Mesenchymal stem cell (in vitro differentiated cells and primary cell): ENCODE data around the gene NOSTRIN.
A peak's percentile ranks its signal among the peaks of the same experiment; 100 is the strongest.

Experiments
- DNase-seq: peaks from one replicate; pipeline ENCODE4 v3.0.0-alpha.2; 2013
- H2AFZ ChIP-seq: one replicate; pipeline ENCODE4 v1.6.1; 2013; ENCODE audit warnings: low read depth, mild to moderate bottlenecking, control low read depth, inconsistent platforms, low read length, moderate library complexity
- H2AK5ac ChIP-seq: 2 replicates; pipeline ENCODE4 v1.6.1; 2013; ENCODE audit warnings: low read length, moderate library complexity, mild to moderate bottlenecking, inconsistent platforms; ENCODE audit not compliant: severe bottlenecking
- H2BK120ac ChIP-seq: one replicate; pipeline ENCODE4 v1.6.1; 2013; ENCODE audit warnings: low read depth, mild to moderate bottlenecking, inconsistent platforms, low read length, moderate library complexity
- H2BK12ac ChIP-seq, 2 experiments: one replicate each; pipeline ENCODE4 v1.6.1; 2013; ENCODE audit warnings: inconsistent platforms in 2 of 2, low read length in 2 of 2, mild to moderate bottlenecking in 2 of 2, moderate library complexity in 2 of 2, control low read depth in 1 of 2
- H2BK15ac ChIP-seq: one replicate; pipeline ENCODE4 v1.6.1; 2013; ENCODE audit warnings: mild to moderate bottlenecking, low read depth, inconsistent platforms; ENCODE audit not compliant: poor library complexity, severe bottlenecking
- H2BK5ac ChIP-seq: 2 replicates; pipeline ENCODE4 v1.6.1; 2013; ENCODE audit warnings: low read depth, mild to moderate bottlenecking, low read length, control low read depth, inconsistent platforms; ENCODE audit not compliant: poor library complexity, severe bottlenecking
- H3K14ac ChIP-seq, 2 experiments: one replicate each; pipeline ENCODE4 v1.6.1; 2013; ENCODE audit warnings: inconsistent platforms in 2 of 2, low read length in 2 of 2, control low read depth in 1 of 2, mild to moderate bottlenecking in 1 of 2, moderate library complexity in 1 of 2
- H3K18ac ChIP-seq, 2 experiments: one replicate each; pipeline ENCODE4 v1.6.1; 2013; ENCODE audit warnings: inconsistent platforms in 2 of 2, low read length in 2 of 2, control low read depth in 1 of 2, low read depth in 1 of 2, mild to moderate bottlenecking in 1 of 2
- H3K23ac ChIP-seq, 2 experiments: one replicate each; pipeline ENCODE4 v1.6.1; 2013; ENCODE audit warnings: inconsistent platforms in 2 of 2, low read length in 2 of 2, mild to moderate bottlenecking in 2 of 2, moderate library complexity in 2 of 2, control low read depth in 1 of 2
- H3K27ac ChIP-seq: 2 replicates; pipeline ENCODE4 v1.5.1; 2013; ENCODE audit warnings: mild to moderate bottlenecking, moderate library complexity, low read length, control low read depth, inconsistent platforms; ENCODE audit not compliant: poor library complexity, severe bottlenecking
- H3K27me3 ChIP-seq, 2 experiments: 2 replicates each; pipeline versions ENCODE4 v1.6.1 to v1.7.0; 2013; ENCODE audit warnings: low read length in 2 of 2, mild to moderate bottlenecking in 2 of 2, moderate library complexity in 2 of 2, control low read depth in 1 of 2, inconsistent platforms in 1 of 2; ENCODE audit not compliant: control insufficient read depth in 1 of 2, insufficient read depth in 1 of 2
- H3K36me3 ChIP-seq, 2 experiments: 2 replicates each; pipeline versions ENCODE4 v1.6.1 to v1.7.0; 2013; ENCODE audit warnings: low read length in 2 of 2, control low read depth in 1 of 2, inconsistent platforms in 1 of 2, low read depth in 1 of 2, mild to moderate bottlenecking in 1 of 2; ENCODE audit not compliant: insufficient read depth in 2 of 2, control insufficient read depth in 1 of 2
- H3K4ac ChIP-seq, 2 experiments: one replicate each; pipeline ENCODE4 v1.6.1; 2013; ENCODE audit warnings: inconsistent platforms in 2 of 2, low read length in 2 of 2, mild to moderate bottlenecking in 2 of 2, moderate library complexity in 2 of 2, control low read depth in 1 of 2, low read depth in 1 of 2
- H3K4me1 ChIP-seq: 2 replicates; pipeline ENCODE4 v1.6.1; 2013; ENCODE audit warnings: low read depth, low read length, control low read depth; ENCODE audit not compliant: control insufficient read depth, insufficient read depth
- H3K4me2 ChIP-seq: 2 replicates; pipeline ENCODE4 v1.6.1; 2013; ENCODE audit warnings: low read length, mild to moderate bottlenecking, inconsistent platforms; ENCODE audit not compliant: poor library complexity, severe bottlenecking
- H3K4me3 ChIP-seq, 2 experiments: 2 replicates each; pipeline versions ENCODE4 v1.5.1 to v1.7.0; 2013; ENCODE audit warnings: low read length in 2 of 2, mild to moderate bottlenecking in 2 of 2, control low read depth in 1 of 2, low read depth in 1 of 2; ENCODE audit not compliant: insufficient read depth in 1 of 2
- H3K79me1 ChIP-seq: replicated peaks from 2 replicates; pipeline ENCODE4 v1.6.1; 2013; ENCODE audit warnings: mild to moderate bottlenecking, control low read depth, low read length, inconsistent platforms; ENCODE audit not compliant: poor library complexity, severe bottlenecking
- H3K9ac ChIP-seq: 2 replicates; pipeline ENCODE4 v1.7.0; 2013; ENCODE audit warnings: mild to moderate bottlenecking, low read length, moderate library complexity
- H3K9me3 ChIP-seq: 2 replicates; pipeline ENCODE4 v1.7.0; 2013; ENCODE audit warnings: mild to moderate bottlenecking, low read length; ENCODE audit not compliant: control insufficient read depth
- H4K8ac ChIP-seq: one replicate; pipeline ENCODE4 v1.6.1; 2013; ENCODE audit warnings: inconsistent platforms, mild to moderate bottlenecking, low read length, moderate library complexity
- H4K91ac ChIP-seq: one replicate; pipeline ENCODE4 v1.6.1; 2013; ENCODE audit warnings: mild to moderate bottlenecking, low read length, inconsistent platforms
- WGBS: methylation state at CpG from one replicate; pipeline ENCODE4 v1.1.7; 2013; ENCODE audit warnings: mixed read lengths; 5-methylcytosine and 5-hydroxymethylcytosine counted together

Gene NOSTRIN

GRCh38 chr2:168758970-168759820 lies 43.2 kb upstream of the NOSTRIN start:
- 70% methylated on average over 2 of the region's 3 CpGs for WGBS
- Histone ChIP-seq H3K9me3 (no peaks in the 10 kb centered on the region), H3K4me3 (no peak overlapping the region), H3K18ac (no peak overlapping the region), H2BK12ac (no peak overlapping the region), H3K27me3 (no peaks in the 10 kb centered on the region), H4K91ac (no peak overlapping the region), H3K4me2 (no peak overlapping the region), H3K79me1 (peaks cover 2% of the 10 kb centered on the region), H4K8ac (no peak overlapping the region), H2AFZ (no peak overlapping the region), H3K14ac (no peak overlapping the region), H2BK120ac (no peak overlapping the region), H3K4me1 (no peaks in the 10 kb centered on the region), H3K4ac (no peak overlapping the region), H2BK15ac (no peak overlapping the region), H2AK5ac (no peak overlapping the region), H3K27ac (no peak overlapping the region), H3K23ac (no peak overlapping the region), H3K9ac (no peak overlapping the region), H3K36me3 (peaks cover 0 to 3% of the 10 kb centered on the region in 2 experiments), H2BK5ac (no peak overlapping the region)
- peak; percentile 65 for DNase-seq

DNA sequence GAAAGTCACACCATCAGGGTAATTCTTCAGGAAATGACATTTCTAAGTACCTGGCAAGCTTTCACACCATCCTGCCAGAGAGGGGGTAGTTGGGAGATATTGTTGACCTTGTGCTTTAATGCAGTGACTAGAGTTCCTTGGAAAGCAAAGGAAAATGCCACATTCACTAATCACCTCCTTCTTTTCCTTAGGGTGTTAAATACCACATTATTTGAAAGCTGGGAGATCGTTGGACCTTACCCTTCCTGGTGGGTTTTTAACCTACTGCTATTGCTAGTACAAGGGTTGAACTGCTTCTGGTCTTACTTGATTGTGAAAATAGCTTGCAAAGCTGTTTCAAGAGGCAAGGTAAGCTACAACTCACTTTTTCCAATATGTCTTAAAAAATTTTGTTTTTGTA lies 37.0 kb upstream of the NOSTRIN start:
- Histone ChIP-seq H3K14ac (no peak overlapping the region), H2AFZ (no peak overlapping the region), H3K18ac (no peak overlapping the region), H4K8ac (no peak overlapping the region), H2BK12ac (no peak overlapping the region), H3K27ac (no peak overlapping the region), H4K91ac (no peak overlapping the region), H2BK5ac (no peak overlapping the region), H3K9ac (no peak overlapping the region), H3K4me3 (no peak overlapping the region), H3K4me2 (no peak overlapping the region), H3K79me1 (peaks cover 2% of the 10 kb centered on the region), H3K9me3 (no peaks in the 10 kb centered on the region), H3K27me3 (no peaks in the 10 kb centered on the region), H2BK15ac (no peak overlapping the region), H3K23ac (no peak overlapping the region), H3K4me1 (no peaks in the 10 kb centered on the region), H3K4ac (no peak overlapping the region), H3K36me3 (no peaks in the 10 kb centered on the region), H2BK120ac (no peak overlapping the region), H2AK5ac (no peak overlapping the region)
- 50% methylated on average over 1 of the region's 1 CpG for WGBS
- DNase-seq: no peak

- H3K4me2 ChIP-seq: no peak overlapping the region
- H2AFZ ChIP-seq: no peak overlapping the region
- H3K36me3 ChIP-seq: no peaks in the 10 kb centered on the region
- no peak overlapping the region for H3K27ac ChIP-seq
- H2BK12ac ChIP-seq: no peak overlapping the region
- WGBS: 67% methylated on average over 1 of the region's 2 CpGs
- no peaks in the 10 kb centered on the region for H3K27me3 ChIP-seq
- no peak overlapping the region for H3K14ac ChIP-seq
- H3K9me3 ChIP-seq: no peaks in the 10 kb centered on the region
- no peak overlapping the region for H2BK5ac ChIP-seq
- H3K4ac ChIP-seq: no peak overlapping the region
- H3K23ac ChIP-seq: no peak overlapping the region
- peaks cover 2% of the 10 kb centered on the region for H3K79me1 ChIP-seq
- no peak overlapping the region for H2BK15ac ChIP-seq
- H4K8ac ChIP-seq: no peak overlapping the region
- H3K18ac ChIP-seq: no peak overlapping the region
- H2BK120ac ChIP-seq: no peak overlapping the region
- DNase-seq: no peak
- H3K4me1 ChIP-seq: no peaks in the 10 kb centered on the region
- no peak overlapping the region for H4K91ac ChIP-seq
- H2AK5ac ChIP-seq: no peak overlapping the region
- no peak overlapping the region for H3K9ac ChIP-seq
- no peak overlapping the region for H3K4me3 ChIP-seq
Measured at GRCh38 chr2:168766600-168766999, 35.8 kb upstream of the NOSTRIN start.

- no peak overlapping the region for H3K23ac ChIP-seq
- H3K9ac ChIP-seq: no peak overlapping the region
- no peak overlapping the region for H2BK120ac ChIP-seq
- no peak overlapping the region for H3K27ac ChIP-seq
- no peak overlapping the region for H2BK5ac ChIP-seq
- no peaks in the 10 kb centered on the region for H3K27me3 ChIP-seq
- H3K4me2 ChIP-seq: no peak overlapping the region
- DNase-seq: no peak
- 100% methylated on average over 1 of the region's 1 CpG for whole genome bisulfite sequencing
- H3K4me1 ChIP-seq: no peaks in the 10 kb centered on the region
- H3K9me3 ChIP-seq: no peaks in the 10 kb centered on the region
- no peak overlapping the region for H3K4me3 ChIP-seq
- no peak overlapping the region for H3K4ac ChIP-seq
- H3K14ac ChIP-seq: no peak overlapping the region
- no peak overlapping the region for H2AK5ac ChIP-seq
- no peaks in the 10 kb centered on the region for H3K36me3 ChIP-seq
- H3K18ac ChIP-seq: peak overlapping the region in 1 of 2 experiments; percentile 19
- H2BK15ac ChIP-seq: no peak overlapping the region
- H3K79me1 ChIP-seq: peaks cover 2% of the 10 kb centered on the region
- no peak overlapping the region for H2AFZ ChIP-seq
- H4K8ac ChIP-seq: no peak overlapping the region
- H4K91ac ChIP-seq: no peak overlapping the region
- no peak overlapping the region for H2BK12ac ChIP-seq
Measured at GRCh38 chr2:168767258-168767657, 35.2 kb upstream of the NOSTRIN start.
